Activated gamma-delta T cell (primary cell): Measurements from ENCODE around the gene CDKN2D.
A peak's percentile ranks its signal among the peaks of the same experiment; 100 is the strongest.

Source experiments
- DNase-seq: peaks from one replicate; lab custom pipeline; 2025; lab: John Stamatoyannopoulos, UW

CDKN2D gene

GRCh38 chr19:10520652-10521318 is 48.0 kb downstream of the CDKN2D start:
- no peak for DNase-seq

- no peak for DNase-seq
Measured at GRCh38 chr19:10519421-10519820, 49.4 kb downstream of the CDKN2D start.

GRCh38 chr19:10518444-10519361 is 50.1 kb downstream of the CDKN2D start:
- peak; percentile 45 for DNase-seq

- DNase-seq: peak; percentile 45
Measured at GRCh38 chr19:10517760-10518443, 50.9 kb downstream of the CDKN2D start.

GRCh38 chr19:10517361-10517759 is 51.4 kb downstream of the CDKN2D start, which contains the start of gene S1PR5:
S1PR5 (minus strand) TSS chr19:10517447; CDS start chr19:10515011, 2,436 bp downstream.
- peak; percentile 51 for DNase-seq

GRCh38 chr19:10516671-10517286 is 52.0 kb downstream of the CDKN2D start:
- DNase-seq: no peak
